ENCODE results near the gene NUP205. TPM values are rescaled to one million over a fixed set of nuclear protein-coding genes. Genes with fewer than 3 reads are reported as not detected.

Gene NUP205
- total RNA-seq, 1 experiment from 2014 or later, result 86.7 TPM

DNA sequence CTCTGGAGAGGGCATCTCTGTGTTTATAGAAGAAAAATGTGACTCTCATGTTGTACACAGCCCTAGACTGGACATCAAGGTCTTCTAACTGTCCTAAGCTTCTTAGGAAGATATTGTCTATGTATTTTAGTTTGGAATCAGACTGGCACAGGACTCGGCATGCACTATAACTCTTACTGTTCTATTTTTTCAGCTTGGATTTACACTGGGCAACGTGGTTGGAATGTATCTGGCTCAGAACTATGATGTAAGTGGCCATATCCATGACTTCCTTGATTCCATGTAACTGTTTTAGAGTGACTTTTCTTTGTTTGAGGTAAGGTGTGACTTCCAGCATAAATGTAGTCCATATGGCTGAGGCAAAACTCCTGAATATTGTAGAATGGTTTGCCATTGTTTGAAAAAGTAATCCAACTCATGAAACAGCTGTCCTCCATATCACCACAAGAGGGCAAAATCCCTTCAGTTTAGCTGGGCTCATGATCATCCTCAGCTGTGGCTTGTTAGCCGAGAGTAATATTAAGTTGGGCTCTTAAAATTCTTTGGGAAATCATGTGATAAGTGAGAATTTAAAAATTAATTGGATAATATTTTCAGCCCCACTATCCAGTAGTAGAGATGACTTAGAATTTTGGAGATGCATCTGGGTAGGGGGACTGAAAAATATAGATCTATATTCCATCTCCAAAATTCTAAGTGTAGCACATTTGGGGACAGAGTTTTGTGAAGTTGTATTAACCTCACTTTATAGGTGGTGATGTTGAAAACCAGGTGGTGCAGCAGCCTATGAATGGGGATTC is 115.0 kb downstream of the NUP205 start:
- Histone ChIP-seq H3K4me3 (ENCODE audit: low read length) (peak overlapping the region; percentile 19; the same call in 1 of the 2 replicates), H3K27me3 (ENCODE audit: low read length) (no peaks in the 10 kb centered on the region), H2AFZ (ENCODE audit: low read length) (no peak overlapping the region), H3K4me2 (ENCODE audit: low read length) (peak overlapping the region; percentile 25), H3K79me2 (ENCODE audit: low read length) (peaks cover 53% of the 10 kb centered on the region), H3K9ac (ENCODE audit: low read length) (0 out of 2 replicates have a peak overlapping the region, but pooled peaks have one; percentile 7), H4K20me1 (ENCODE audit: low read length) (peaks cover 7% of the 10 kb centered on the region; the same call in 1 of the 2 replicates), H3K36me3 (ENCODE audit: low read depth, low read length) (peaks cover 9% of the 10 kb centered on the region), H3K9me2 (replicated peaks; ENCODE audit: low read length) (no peaks in the 10 kb centered on the region), H3K27ac (ENCODE audit: low read length) (peak overlapping the region; percentile 57), H3K4me1 (ENCODE audit: insufficient read depth, low read length) (peaks cover 27% of the 10 kb centered on the region), H3F3A (ENCODE audit: low read length, unreplicated experiment) (no peaks in the 10 kb centered on the region), H3K9me3 (ENCODE audit: low read length) (no peaks in the 10 kb centered on the region)
- TF ChIP-seq, protein P1, sequence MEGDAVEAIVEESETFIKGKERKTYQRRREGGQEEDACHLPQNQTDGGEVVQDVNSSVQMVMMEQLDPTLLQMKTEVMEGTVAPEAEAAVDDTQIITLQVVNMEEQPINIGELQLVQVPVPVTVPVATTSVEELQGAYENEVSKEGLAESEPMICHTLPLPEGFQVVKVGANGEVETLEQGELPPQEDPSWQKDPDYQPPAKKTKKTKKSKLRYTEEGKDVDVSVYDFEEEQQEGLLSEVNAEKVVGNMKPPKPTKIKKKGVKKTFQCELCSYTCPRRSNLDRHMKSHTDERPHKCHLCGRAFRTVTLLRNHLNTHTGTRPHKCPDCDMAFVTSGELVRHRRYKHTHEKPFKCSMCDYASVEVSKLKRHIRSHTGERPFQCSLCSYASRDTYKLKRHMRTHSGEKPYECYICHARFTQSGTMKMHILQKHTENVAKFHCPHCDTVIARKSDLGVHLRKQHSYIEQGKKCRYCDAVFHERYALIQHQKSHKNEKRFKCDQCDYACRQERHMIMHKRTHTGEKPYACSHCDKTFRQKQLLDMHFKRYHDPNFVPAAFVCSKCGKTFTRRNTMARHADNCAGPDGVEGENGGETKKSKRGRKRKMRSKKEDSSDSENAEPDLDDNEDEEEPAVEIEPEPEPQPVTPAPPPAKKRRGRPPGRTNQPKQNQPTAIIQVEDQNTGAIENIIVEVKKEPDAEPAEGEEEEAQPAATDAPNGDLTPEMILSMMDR (conservative IDR thresholded peaks at IDR 0.05; ENCODE audit: low read depth, low read length), result peak; percentile 90
- no peak for TF ChIP-seq EZH2phosphoT487 (IDR thresholded peaks at IDR 0.05; ENCODE audit: borderline replicate concordance, low read length)
- POLR2A ChIA-PET (ENCODE audit: unreplicated experiment), result interaction anchor here (0.9 kb wide), 1 partner anchor 125 kb away, joined by 6 read pairs; no protein-coding TSS in a partner anchor
- no TSS peak for BruUV-seq (replicated peaks)
- CTCF ChIA-PET, result interaction anchor here (0.5 to 1.4 kb wide), 5 partner anchors 35 to 124 kb away, joined by 3 to 9 read pairs (median 4); no protein-coding TSS in a partner anchor
- ATAC-seq (peak; percentile 84), DNase-seq (peak; percentile 75)
- intact Hi-C loops (cut with micrococcal nuclease), result loop anchor here (1.0 to 5.0 kb wide), 7 partner anchors 42 to 1920 kb away; no protein-coding TSS in a partner anchor

DNA sequence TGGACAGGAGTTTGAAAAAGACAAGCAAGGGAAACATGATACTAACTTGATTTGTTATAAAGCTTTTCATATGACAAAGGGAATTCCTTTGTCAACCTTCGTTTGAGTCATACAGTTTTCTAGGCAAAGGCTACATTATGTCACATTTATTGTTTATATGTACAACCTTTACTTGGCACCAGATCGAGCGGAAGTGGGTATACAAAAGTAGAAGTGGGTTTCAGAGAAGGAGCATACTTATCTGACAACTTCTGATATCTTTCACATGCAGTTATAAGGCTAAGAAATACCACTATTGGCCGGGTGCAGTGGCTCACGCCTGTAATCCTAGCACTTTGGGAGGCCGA is 115.6 kb downstream of the NUP205 start:
- BruUV-seq (replicated peaks), result no TSS peak
- CTCF ChIA-PET, result interaction anchor here (0.7 to 1.4 kb wide), 3 partner anchors 41 to 124 kb away, joined by 4 to 9 read pairs (median 6); no protein-coding TSS in a partner anchor
- intact Hi-C loops (cut with micrococcal nuclease), result loop anchor here (1.0 to 5.0 kb wide), 6 partner anchors 41 to 1919 kb away; no protein-coding TSS in a partner anchor
- H4K20me1 ChIP-seq (ENCODE audit: low read length), result peaks cover 7% of the 10 kb centered on the region; the same call in 1 of the 2 replicates
- H3K9ac ChIP-seq (ENCODE audit: low read length), result 0 out of 2 replicates have a peak overlapping the region, but pooled peaks have one; percentile 7
- peaks cover 47% of the 10 kb centered on the region for H3K79me2 ChIP-seq (ENCODE audit: low read length)
- H3K9me3 ChIP-seq (ENCODE audit: low read length), result no peaks in the 10 kb centered on the region
- peak overlapping the region; percentile 19; the same call in 1 of the 2 replicates for H3K4me3 ChIP-seq (ENCODE audit: low read length)
- POLR2A ChIA-PET (ENCODE audit: unreplicated experiment), result interaction anchor here (0.9 kb wide), 1 partner anchor 124 kb away, joined by 6 read pairs; no protein-coding TSS in a partner anchor
- no peak for TF ChIP-seq EZH2 (IDR thresholded peaks at IDR 0.05; ENCODE audit: low read length, unreplicated experiment)
- TF ChIP-seq EZH2phosphoT487 (IDR thresholded peaks at IDR 0.05; ENCODE audit: borderline replicate concordance, low read length), result no peak
- TF ChIP-seq, protein P1 (conservative IDR thresholded peaks at IDR 0.05; ENCODE audit: low read depth, low read length), result no peak
- H3F3A ChIP-seq (ENCODE audit: low read length, unreplicated experiment), result no peaks in the 10 kb centered on the region
- H2AFZ ChIP-seq (ENCODE audit: low read length), result no peak overlapping the region
- ATAC-seq, result peak; percentile 72
- H3K36me3 ChIP-seq (ENCODE audit: low read depth, low read length), result peaks cover 9% of the 10 kb centered on the region
- DNase-seq, result peak; percentile 76
- no peaks in the 10 kb centered on the region for H3K9me2 ChIP-seq (replicated peaks; ENCODE audit: low read length)
- H3K27ac ChIP-seq (ENCODE audit: low read length), result peak overlapping the region; percentile 57
- peaks cover 33% of the 10 kb centered on the region for H3K4me1 ChIP-seq (ENCODE audit: insufficient read depth, low read length)
- H3K4me2 ChIP-seq (ENCODE audit: low read length), result peak overlapping the region; percentile 25
- H3K27me3 ChIP-seq (ENCODE audit: low read length), result no peaks in the 10 kb centered on the region
